Dermis microvascular lymphatic vessel endothelial cell (primary cell): ENCODE data around the gene ALB. TPM values are rescaled to one million over a fixed set of nuclear protein-coding genes. Genes with fewer than 3 reads are reported as not detected.
"Not testable (repeated sequence)": the region's sequence is repeated elsewhere in the genome, so short reads cannot be mapped to it uniquely, and the experiment has no call there.

ENCODE experiments used
- DNase-seq, 2 donors: peaks; one replicate each; pipeline versions ENCODE4 v3.0.0 to v3.0.0-alpha.2; 2010; ENCODE audit warnings: low read depth in 2 of 2
- total RNA-seq: library from RNA; depleted of rRNA; stranded (reverse); fragments of >200 nt; gene quantifications from 2 replicates; pipeline ENCODE4 v1.2.1, GENCODE V29; 2014

Gene ALB
- not detected in 2 replicates for total RNA-seq

DNA sequence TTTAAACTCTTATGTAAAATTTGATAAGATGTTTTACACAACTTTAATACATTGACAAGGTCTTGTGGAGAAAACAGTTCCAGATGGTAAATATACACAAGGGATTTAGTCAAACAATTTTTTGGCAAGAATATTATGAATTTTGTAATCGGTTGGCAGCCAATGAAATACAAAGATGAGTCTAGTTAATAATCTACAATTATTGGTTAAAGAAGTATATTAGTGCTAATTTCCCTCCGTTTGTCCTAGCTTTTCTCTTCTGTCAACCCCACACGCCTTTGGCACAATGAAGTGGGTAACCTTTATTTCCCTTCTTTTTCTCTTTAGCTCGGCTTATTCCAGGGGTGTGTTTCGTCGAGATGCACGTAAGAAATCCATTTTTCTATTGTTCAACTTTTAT lies at the start of gene ALB:
ALB (plus strand) TSS at position 246 of the 400 bp plus-strand sequence; CDS start at position 287, 41 bp downstream.
- no peak for DNase-seq

DNA sequence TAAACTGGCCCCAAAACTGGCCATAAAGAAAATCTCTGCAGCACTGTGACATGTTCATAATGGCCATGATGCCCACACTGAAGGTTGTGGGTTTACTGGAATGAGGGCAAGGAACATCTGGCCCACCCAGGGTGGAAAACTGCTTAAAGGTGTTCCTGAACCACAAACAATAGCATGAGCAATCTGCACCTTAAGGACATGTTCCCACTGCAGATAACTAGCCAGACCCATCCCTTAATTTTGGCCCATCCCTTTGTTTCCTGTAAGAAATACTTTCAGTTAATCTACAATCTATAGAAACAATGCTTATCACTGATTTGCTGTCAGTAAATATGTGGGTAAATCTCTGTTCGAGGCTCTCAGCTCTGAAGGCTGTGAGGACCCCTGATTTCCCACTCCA lies 46.9 kb upstream of the ALB start:
- not testable (repeated sequence) for DNase-seq

DNA sequence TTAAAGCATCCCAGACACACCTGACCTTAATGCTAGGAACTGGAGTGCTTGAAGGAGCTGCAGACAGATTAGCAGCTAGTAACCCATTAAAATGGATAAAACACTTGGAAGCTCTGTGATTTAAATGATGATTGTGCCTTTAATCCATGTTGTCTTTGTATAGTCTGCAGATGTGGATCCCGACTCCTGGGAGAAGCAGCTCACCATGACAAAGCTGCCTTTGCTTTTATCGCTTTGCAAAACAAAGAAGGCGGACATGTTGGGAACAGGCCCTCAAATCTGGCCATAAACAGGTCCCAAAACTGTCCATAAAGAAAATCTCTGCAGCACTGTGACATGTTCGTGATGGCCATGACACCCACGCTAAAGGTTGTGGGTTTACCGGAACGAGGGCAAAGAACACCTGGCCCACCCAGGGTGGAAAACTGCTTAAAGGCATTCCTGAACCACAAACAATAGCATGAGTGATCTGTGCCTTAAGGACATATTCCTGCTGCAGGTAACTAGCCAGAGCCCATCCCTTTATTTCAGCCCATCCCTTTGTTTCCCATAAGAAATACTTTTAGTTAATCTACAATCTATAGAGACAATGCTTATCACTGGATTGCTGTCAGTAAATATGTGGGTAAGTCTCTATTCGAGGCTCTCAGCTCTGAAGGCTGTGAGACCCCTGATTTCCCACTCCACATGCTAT lies 34.4 kb upstream of the ALB start:
- not testable (repeated sequence) for DNase-seq

DNA sequence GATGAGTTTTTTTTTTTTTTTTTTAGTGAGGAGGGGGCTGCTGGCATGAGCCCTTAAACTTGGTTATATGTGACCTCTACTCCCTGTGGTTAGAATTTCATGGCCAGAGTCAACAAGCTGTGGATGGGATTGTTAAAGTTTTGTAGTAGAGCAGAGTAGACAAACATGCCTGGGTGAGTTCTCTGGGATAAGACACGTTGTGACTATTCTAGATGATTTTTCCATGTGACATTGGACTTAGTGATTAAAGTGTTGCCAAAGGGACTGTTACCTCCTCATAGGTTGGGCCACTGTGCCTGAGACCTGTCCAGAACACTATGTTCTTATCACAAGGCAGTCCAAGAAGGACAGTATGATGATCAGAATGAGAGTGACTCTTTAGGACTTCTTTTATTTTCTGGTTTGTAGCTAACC lies 28.8 kb upstream of the ALB start:
- DNase-seq, result no peak

DNA sequence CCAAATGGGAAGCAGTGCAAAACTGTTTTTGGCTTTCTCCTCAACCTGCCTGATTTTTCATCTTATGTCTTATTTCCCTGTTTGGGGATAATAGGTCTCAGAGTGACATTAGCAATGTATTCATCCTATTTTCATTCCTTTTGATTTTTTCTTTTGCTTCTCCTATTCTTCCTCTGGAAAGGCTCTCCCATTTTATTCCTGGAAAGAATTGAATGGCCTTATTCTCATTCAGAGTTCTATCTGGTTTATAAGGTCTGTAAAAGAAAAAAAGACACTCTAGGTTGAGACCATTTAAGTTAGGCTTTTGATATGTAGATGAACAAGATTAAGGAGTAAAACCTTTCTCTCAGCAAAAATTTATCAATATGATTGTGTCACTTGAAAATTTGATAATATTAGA lies 27.8 kb upstream of the ALB start:
- no peak for DNase-seq

DNA sequence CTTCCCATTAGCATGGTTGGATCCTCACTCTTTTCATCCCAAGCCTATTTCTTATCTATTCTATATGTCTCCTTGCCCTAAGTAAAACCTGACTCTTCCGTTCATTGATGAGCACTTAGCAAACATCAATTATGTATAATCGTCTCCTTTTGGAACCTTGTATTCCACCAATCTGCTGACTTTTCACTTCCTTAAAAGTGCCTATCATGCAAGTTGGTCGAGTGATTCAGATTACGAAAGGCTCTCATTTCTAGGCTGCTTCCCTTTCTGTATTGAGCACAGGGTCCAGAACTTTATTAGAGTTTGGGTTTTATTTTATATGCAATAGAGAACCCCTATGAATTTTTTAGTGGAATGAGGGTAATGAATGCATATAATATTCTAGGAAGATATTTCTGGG lies 27.1 kb upstream of the ALB start:
- DNase-seq, result no peak

DNA sequence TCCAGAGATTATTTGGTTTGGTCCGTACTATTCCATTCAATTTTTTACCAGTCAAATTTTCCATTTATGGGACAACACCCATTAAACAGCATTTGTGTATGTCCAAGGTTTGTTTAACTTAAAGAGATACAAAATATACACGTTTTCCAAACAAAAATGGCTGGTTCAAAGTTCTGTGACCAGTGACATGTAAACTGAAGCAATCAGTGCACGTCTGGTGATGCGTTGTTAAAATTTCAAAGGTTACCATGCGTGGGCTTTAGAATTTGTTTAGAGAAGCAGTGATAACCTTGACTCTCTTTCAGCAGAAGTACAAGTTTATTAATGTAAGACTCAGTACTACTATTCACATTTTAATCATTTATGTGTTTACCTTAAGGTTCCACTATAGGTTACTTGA lies 25.2 kb upstream of the ALB start:
- no peak for DNase-seq

DNA sequence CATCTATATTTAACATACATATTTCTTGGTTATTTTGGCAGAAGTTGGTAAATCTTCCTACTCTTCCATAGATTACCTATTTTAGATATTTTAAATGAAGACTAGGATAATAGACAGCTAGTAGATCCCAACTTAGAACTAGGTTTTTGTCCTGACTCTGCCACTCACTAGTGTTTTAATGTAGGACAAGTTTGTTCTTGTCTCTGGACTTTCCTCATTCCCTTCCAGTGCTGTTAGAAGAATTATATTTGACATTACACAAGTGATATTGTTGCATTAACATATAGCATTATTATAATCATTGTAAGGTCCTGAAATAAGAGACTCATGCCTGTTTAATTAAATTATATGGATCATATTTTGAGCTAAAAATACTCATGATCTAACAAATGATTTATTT lies 24.1 kb upstream of the ALB start:
- DNase-seq, result no peak

DNA sequence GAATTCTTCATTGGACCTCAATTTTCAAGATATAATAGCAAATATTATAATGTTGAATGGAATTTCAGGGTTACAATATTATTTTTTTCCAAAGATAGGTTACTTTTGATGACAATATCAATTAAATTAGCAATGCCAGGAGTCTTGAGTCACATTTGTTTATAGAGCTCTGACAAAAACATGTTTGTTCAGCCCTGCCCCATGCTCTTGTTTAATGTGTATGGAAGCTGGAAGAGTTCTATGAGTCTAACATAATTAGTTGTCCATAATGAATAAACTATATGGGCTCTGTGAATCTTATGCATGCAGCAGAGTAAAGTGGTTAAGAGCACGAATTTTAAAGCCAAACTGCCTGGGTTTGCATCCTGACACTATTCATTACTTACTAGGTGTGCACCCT lies 22.9 kb upstream of the ALB start:
- no peak for DNase-seq

DNA sequence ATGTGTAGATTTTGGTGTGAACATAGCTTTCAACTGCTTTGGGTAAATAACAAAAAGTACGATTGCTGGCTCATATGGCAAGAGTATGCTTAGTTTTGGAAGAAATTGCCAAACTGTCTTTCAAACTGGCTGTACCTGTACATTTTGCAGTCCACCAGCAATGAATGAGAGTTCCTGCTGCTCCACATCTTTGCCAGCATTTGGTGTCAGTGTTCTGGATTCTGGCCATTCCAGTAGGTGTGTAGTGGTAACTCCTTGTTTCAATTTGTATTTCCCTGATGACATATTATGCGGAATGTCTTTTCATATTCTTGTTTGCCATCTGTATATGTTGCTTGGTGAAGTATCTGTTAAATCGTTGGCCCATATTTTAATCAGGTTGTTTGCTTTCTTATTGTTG lies 20.6 kb upstream of the ALB start:
- no peak for DNase-seq

DNA sequence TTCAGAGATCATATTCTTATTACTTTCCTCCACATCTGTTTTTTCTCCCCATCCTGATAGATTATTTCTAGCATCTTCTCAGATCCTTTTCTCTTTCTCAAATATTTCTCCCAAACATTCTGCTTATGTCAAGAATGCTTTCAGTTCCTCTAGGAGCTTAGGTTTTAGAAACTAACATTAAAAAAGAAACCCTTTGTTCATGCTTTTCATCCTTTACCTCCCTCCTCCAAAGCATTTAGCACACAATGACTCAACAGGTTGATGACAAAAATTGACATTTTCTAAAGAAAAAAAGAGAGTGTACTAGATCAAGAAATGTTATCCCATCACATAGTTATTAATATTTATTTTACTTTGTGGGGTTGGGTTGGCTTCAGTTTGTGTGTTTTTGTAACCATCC lies 16.5 kb upstream of the ALB start:
- no peak for DNase-seq

DNA sequence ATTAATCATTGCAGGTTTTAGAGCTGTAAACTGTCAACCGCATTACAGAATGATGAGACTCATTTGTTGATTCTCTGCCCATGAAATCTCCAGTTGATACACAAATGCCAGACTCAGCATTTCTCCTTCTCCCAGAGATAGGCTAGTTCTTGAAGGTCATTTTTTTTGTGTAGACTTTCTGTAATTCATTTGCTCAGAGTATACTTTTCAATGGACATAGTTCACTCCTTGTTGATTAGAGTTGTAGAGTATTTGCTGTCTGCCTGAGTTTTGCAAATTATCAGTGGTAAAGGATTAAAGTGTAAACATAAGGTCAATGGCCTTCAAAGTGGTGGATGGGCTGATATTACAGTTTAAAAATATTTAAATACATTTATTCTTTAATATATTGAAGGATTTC lies 15.2 kb upstream of the ALB start:
- DNase-seq, result no peak

DNA sequence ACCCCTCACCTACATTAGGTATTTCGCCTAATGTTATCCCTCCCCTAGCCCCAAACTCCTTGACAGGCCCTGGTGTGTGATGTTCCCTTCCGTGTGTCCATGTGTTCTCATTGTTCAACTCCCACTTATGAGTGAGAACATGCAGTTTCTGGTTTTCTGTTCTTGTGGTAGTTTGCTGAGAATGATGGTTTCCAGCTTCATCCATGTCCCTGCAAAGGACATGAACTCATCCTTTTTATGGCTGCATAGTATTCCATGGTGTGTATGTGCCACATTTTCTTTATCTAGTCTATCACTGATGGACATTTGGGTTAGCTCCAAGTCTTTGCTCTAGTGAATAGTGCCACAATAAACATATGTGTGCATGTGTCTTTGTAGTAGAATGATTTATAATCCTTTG lies 14.4 kb upstream of the ALB start:
- DNase-seq, result not testable (repeated sequence)

DNA sequence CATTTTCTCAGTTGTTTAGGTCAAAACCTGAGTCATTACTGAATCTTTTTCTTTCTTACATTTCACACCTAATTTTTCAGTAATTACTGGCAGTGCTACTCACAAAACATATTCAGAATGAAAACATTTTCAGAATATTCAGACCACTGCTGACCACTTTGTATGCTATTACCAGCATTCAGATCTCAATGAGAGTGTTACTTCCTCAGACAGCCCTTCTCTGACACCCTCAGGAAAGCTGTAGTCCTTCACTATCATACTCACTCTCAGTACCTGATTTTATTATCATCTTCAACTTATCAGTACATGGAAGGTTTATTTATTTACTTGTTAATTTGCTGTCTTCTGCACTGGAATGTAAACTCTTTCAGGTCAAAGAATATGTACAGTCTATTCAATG lies 12.3 kb upstream of the ALB start:
- no peak for DNase-seq

DNA sequence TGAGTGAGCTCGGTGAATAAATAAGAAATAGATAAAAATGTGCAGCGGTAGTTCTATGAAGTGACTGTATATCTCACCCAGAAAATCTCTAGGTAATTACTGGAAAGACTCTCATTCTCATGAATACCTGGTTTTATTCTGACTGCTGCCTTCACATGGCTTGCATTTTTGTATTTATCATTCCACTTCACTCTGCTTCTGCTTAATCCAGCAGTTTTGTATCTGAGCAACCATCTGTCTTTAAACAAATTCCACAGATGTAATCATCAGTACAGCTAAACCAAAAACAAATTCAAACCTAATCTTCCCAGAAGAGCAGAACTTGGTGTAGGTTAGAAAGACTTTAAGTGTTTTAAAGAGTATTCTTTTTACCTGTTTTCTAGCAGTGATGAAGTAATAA lies 11.2 kb upstream of the ALB start:
- no peak for DNase-seq

DNA sequence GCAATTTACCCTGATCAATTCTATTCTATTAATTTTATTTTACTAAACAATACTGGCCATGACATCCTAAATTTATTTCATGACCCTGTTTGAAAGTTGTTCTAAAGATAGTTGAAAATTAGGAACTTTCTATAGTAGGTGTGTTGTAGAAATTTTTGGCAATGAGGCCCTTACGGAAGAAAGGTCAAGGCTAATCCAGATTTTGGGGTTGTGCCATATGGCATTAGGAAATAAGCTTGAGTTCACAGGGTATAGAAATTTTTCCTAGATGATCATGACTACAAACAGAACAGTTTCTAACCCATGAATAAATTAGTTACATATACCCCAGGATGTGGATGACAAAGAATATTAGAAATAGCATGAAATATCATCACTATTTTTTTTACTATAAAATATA lies 7.8 kb upstream of the ALB start:
- no peak for DNase-seq

DNA sequence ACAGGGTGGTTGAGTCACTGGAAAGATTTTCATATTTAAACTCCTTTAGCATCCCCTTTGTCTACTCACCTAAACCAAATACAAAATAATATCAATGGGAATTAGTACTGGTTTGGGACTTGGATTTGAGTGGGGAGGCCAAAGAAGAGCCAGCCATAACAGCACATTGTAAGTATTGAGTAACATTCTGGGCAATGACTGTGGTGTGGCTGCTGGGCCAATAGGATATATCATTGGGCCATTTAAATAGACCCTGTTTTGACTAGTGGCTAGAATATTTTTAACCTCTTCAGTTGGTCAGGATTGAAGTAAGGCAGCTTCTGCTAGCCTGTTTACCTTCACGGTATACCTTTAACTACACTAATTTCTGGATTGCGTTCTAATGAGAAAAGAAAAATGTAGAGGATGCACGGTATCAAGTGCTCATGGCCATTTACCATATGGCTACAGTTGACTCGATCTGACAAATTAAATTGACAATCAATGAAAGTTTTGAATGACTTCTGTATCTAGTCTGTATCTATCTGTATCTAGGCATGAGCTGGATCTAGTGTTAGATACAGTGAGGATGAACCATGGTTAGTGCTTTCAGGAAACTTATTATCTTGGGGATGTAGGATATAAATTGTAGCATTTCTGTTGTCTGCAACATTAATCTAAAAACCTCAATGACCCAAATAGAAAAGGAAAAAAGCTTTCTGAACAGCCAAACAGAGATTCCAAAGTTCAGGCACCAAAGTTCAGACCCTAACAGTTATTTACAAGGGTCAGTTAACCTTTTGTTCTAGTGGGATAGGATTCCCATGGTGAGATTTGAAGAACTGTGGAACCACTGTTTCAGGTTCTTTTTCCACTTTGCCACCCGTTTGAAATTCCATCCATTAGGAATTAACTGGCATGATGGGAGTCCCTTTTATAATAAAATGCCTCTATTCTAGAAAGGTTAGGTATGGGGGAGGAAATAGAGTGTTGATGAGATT lies 6.8 kb upstream of the ALB start:
- no peak for DNase-seq

DNA sequence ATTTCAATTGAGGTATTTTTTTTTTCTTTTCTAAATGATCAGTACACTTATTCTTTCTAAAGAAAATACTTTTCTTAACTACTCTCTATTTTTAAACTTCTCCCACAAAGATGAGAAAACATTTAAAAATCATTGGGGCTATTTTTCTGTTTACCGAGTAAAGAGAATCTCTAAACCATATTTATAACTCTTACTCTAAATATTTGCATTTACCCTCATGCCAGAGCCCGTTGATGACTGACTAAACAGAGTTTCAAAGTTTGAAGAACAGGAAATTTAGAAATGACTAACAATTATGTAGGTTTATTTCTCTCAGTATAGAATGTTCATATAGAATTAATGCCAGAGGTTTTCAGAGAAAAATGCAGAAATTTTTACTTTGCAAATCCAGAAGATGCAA lies 2.7 kb upstream of the ALB start:
- DNase-seq, result no peak

DNA sequence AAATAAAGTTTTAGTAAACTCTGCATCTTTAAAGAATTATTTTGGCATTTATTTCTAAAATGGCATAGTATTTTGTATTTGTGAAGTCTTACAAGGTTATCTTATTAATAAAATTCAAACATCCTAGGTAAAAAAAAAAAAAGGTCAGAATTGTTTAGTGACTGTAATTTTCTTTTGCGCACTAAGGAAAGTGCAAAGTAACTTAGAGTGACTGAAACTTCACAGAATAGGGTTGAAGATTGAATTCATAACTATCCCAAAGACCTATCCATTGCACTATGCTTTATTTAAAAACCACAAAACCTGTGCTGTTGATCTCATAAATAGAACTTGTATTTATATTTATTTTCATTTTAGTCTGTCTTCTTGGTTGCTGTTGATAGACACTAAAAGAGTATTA lies 370 bp downstream of the ALB start:
- no peak for DNase-seq

DNA sequence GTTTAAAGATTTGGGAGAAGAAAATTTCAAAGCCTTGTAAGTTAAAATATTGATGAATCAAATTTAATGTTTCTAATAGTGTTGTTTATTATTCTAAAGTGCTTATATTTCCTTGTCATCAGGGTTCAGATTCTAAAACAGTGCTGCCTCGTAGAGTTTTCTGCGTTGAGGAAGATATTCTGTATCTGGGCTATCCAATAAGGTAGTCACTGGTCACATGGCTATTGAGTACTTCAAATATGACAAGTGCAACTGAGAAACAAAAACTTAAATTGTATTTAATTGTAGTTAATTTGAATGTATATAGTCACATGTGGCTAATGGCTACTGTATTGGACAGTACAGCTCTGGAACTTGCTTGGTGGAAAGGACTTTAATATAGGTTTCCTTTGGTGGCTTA lies 1.1 kb downstream of the ALB start:
- DNase-seq, result no peak

DNA sequence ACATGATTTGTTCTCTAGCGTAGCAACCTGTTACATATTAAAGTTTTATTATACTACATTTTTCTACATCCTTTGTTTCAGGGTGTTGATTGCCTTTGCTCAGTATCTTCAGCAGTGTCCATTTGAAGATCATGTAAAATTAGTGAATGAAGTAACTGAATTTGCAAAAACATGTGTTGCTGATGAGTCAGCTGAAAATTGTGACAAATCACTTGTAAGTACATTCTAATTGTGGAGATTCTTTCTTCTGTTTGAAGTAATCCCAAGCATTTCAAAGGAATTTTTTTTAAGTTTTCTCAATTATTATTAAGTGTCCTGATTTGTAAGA lies 2.4 kb downstream of the ALB start:
- DNase-seq, result no peak

DNA sequence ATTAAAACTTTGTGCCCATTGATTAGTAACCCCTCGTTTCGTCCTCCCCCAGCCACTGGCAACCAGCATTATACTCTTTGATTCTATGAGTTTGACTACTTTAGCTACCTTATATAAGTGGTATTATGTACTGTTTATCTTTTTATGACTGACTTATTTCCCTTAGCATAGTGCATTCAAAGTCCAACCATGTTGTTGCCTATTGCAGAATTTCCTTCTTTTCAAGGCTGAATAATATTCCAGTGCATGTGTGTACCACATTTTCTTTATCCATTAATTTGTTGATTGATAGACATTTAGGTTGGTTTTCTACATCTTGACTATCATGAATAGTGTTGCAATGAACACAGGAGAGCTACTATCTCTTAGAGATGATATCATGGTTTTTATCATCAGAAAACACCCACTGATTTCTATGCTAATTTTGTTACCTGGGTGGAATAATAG lies 3.2 kb downstream of the ALB start:
- no peak for DNase-seq
